Activated CD4-positive, alpha-beta T cell treated with anti-CD3 and anti-CD28 coated beads for 4 hours (primary cell): Measurements from ENCODE around the gene UTS2R.

Experiments
- DNase-seq, 2 donors: peaks; one replicate each; pipeline ENCODE4 v3.0.0-alpha.2; 2020

The UTS2R gene

DNA sequence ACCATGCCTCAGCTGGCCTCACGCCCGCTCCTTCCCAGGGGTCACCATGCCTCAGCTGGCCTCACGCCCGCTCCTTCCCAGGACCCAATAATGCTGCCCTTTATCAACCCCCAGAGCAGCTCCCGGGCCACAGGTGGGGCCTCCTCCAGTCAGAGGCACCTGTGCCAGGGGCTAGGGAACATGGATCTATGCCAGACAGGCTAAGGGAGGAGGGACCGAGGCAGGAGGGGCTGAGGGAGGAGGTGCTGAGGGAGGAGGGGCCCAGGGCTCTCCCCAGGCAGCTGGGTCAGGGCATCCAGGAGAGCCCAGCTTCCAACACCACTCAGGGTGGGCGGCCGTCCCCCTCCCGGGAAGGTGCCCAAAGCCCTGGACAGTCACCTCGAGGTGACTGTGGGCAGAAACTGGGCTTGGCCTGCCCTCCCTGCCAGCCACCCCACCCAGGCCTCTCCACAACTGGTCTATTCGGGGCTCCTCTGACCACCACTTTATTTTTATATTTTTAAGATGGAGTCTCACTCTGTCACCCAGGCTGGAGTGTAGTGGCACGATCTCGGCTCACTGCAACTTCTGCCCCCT, 19.4 kb downstream of the UTS2R start:
- no peak for DNase-seq

GRCh38 chr17:82391496-82392066, 20.0 kb downstream of the UTS2R start:
- DNase-seq, result no peak

GRCh38 chr17:82392209-82392920, 20.8 kb downstream of the UTS2R start:
- no peak for DNase-seq

GRCh38 chr17:82392941-82393340, 21.4 kb downstream of the UTS2R start:
- no peak for DNase-seq

DNA sequence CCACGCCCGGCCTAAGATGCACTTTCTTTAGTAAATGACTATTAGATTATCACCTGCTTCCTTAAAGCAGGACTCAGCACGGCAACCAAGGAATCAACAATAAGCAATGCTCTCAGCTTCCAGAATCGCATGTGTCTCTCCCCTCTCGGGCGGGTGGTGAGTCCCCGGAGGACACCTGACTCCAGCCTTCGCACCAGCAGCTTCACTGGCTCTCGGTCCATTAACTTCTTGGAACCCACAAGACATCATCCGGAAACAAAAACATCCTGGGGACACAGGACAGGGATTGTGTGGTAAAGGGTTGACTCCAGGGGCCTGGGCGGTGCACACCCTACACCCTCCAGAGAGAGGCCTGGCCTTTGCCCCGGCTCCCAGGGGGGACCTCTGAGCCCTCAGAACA, 22.7 kb downstream of the UTS2R start:
- DNase-seq, result no peak

- no peak for DNase-seq
Measured at GRCh38 chr17:82396601-82397435, 25.3 kb downstream of the UTS2R start.

DNA sequence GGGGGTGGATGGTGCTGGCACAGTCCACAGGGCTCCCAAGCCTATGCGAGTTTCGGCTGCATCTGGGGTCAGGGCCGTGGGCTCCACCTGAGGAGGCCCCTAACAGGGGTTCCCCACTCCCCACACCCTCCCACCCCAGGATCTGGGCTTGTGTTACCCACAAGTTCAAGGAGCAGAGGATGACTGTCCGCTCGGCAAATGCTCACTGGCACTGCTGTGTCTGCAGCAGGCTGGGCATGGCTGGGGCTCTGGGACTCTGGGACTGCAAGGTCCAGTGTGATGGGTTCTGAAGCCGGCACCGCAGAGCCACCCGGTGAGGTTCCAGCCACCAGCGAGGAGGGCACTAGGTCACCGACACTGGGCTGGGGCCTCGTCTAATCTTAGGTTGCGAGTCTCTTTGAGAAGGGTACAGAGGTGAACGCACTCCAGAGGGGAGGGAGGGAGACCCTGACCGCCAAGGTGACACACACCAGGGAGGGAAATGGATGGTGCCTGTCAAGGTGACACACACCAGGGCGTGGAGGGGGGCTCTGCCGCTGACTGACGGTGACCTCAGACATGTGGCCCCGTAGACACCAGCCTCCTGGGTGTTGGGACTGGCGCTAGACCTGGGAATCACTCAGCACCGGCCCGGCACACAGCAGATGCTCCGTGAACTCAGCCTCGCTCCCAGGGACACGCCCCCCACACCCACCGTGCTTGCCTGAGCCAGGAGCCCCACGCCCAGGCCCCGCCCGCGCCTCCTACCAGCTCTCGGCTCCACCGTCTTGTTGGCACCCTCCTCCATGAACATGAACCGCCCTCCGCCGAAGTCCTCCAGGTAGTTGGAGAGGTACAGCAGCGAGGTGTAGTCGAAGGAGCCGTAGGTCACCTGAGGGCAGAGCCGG, 26.1 kb downstream of the UTS2R start:
- no peak for DNase-seq

DNA sequence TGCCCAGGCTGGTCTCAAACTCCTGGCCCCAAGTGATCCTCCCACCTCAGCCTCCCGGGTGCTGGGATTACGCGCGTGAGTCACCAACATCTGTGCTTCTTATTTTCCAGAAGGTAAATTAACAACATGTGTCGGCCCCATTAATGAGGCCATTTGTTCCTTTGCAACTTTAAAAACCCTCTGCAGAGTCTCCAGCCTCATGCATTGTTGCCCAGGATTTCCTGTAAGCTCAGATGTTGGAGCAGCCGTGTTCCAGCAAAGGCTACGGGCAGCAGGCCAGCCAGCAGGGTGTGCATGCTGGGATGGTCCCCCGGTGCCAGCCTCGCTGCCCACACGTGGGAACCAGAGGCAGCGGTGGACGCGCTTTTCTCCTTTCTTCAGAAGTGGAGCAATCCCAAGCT, 27.5 kb downstream of the UTS2R start:
- no peak for DNase-seq

GRCh38 chr17:82399601-82400101, 28.1 kb downstream of the UTS2R start:
- DNase-seq, result no peak

GRCh38 chr17:82400206-82400605, 28.6 kb downstream of the UTS2R start:
- DNase-seq, result no peak

DNA sequence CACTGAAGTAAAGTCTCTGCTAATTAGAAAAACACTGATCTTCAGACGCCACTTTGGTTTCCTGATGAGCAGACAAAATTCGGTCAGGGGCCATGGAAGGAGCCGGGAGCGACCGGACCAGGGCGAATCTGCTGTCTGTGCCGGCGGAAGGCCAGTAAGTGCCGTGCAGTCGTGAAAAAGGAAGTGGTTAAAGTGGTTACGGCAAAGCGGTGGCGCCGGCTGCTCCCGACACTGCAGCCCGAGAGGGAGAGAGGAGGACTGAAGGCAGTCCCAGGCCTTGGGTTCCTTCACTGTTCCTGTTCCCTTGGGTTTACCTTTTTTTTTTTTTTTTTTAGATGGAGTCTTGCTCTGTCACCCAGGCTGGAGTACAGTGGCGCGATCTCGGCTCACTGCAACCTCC, 29.3 kb downstream of the UTS2R start:
- DNase-seq, result peak; percentile 26 to 39

DNA sequence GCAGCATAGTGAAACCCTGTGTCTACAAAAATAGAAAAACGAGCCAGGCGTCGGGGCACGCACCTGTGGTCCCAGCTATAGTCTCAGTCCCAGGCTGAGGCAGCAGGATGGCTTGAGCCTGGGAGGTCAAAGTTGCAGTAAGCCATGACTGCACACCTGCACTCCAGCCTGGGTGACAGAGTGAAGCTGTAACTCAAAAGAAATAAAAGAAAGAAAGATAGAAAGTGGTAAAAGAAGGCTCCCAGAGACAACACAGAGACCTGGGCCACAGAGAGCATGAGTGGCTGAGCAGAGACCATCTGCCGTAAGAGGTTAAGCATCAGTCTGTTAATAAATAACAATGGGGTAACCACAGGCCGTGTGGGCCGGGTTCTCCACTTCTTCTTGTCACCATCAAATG, 31.3 kb downstream of the UTS2R start:
- DNase-seq, result no peak

DNA sequence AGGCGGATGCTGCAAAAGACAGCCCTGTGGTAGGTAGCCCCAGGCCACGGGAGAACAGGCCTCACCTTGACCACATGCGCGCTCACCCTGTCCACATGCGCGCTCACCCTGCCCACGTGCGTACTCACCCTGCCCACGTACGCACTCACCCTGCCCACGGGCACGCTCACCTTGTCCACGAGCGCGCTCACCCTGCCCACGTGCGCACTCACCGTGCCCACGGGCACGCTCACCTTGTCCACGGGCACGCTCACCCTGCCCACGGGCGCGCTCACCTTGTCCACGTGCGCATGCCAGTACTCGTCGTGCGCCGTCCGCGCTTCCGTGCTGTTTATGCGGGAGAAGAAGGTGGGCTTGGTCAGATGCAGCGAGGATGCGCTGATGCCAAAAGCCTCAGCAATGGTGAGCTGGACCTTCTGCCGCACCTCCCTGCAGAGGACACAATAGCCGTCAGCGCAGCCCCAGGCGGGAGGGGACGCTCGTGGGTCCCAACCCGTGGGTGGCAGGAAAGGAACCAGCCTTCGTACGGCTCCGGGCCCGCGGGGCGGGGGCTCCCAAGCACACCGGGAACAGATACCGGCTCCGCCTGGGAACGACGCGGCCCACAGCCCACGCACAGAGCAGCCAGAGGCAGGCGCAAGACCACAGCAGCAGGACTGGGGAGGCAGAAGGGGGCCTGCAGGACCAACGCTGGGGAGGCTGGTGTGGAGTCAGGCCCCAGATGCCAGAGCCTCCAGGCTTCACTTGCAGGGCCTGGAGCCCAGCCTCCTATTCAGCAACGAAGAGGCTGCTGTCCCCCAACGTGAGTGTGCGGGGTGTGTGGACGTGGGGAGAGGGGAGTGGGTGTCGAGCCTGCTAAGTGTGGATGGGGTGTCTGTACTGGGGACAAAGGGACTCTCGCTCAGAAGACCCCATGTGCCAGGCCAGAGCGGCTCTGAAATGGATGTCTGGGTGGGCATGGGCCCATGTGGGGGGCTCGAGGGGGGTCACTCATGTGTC, 32.4 kb downstream of the UTS2R start:
- DNase-seq, result no peak

DNA sequence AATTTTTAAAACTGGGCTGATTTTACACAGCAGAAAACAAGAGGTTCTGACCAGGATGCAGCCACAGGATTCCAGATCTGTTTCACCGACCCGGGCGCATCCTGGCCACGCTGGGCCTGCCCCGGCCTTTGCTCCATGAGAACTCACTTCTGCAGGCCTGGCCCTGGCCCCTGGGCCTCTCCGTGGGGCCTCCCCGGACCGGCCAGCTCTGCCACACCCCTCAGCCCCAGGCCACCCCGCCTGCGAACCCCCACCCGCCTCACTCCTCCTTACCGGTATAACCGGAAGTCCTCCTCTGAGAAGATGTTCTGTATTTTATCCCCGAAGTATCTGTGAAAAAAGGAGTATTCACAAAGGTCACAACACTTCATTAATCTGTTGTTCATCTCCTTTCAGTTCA, 33.5 kb downstream of the UTS2R start:
- DNase-seq, result no peak

DNA sequence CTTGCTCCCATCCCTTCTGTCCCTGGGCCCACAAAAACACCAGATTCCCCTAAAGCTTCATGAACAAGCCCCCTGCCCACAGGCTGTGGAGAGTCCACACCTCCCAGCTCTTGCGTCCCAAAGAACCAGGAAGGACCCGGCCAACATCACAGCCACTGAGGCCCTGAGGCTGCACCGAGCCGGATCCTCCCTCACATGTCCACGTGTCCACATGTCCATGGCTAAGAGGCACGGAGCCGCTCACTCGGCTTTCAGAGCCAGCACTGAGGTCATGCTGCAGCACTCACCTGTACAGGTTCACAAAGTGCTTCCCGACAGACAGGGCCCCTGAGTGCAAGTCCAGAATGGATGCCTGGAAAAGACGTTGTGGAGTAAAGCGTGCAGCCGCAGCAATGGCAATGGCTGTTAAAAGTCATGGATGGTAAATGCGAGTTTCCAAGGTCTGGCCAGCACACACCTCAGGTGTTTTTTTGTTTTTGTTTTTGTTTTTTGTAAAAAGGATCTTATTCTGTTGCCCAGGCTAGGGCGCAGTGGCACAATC, 34.6 kb downstream of the UTS2R start:
- DNase-seq, result no peak

GRCh38 chr17:82407255-82407654, 35.7 kb downstream of the UTS2R start:
- no peak for DNase-seq

DNA sequence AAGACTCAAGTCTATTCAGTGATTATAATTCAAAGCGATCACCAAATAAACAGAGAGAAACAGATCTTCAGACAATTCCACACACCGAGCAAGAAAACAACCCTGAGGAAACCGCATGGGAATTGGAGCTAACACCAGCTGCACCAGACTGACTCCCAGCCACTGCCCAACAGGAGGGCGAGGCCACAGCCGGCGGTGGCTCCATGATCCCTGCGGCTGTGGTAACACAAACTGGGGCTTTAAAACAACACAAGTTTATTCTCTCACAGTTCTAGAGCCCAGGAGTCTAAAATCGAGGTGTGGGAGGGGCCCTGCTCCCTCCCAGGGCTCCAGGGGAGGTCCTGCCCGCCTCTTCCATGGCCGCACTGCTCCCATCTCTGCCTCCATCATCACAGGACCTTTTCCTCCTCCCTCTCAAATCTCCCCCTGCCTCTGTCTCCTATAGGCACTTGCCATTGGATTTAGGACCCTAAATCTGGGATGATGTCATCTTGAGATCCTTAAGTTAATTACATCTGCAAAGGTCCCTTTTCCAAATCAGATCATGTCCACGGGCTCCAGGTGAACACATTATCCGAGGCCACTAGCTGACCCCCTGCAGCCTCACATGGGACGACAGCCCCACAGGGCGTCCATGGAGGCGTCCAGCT, 36.8 kb downstream of the UTS2R start:
- no peak for DNase-seq

DNA sequence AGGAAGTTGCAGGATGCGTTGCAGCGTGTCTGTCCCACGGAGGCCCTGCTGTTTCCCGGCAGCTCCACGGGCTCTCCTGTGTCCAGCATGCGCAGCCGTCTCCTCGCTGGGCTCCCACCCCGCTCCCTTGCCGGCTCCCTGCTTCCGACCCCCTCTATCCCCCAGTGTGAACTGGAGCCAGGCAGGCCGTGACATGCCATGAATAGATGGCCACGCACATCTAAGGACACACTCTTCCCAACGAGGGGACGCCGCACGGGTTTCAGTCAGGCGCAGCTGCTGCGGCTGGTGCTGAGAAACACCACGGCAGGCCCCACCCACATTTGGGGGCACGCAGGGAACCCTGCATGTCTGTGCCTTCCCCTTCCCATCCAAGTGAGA, 37.4 kb downstream of the UTS2R start:
- DNase-seq, result no peak

GRCh38 chr17:82410014-82410716, 38.6 kb downstream of the UTS2R start:
- no peak for DNase-seq
